Measurements from ENCODE around the gene DCTD. TPM values are rescaled to one million over a fixed set of nuclear protein-coding genes. Genes with fewer than 3 reads are reported as not detected.

DCTD gene
- total and polyA plus RNA-seq, 10 of the 15 experiments (the other 5 are each of a cell fraction or from before 2014, with no cell fraction given), result 37.8 to 137 (median 92.1) TPM

- Histone ChIP-seq H3K27me3 (replicated peaks in 1 of 2; ENCODE audit: control insufficient read depth in 2 of 2, insufficient read depth in 2 of 2, low read length in 1 of 2) (no peaks in the 10 kb centered on the region; a peak in 1 of 4 replicates), H3K9ac (ENCODE audit: control insufficient read depth, insufficient read depth, low read length) (no peak overlapping the region), H3K36me3 (ENCODE audit: control insufficient read depth in 2 of 2, insufficient read depth in 2 of 2, low read length in 1 of 2) (no peaks in the 10 kb centered on the region), H2AFZ (ENCODE audit: control insufficient read depth, low read depth, low read length) (no peak overlapping the region), H3K4me3 (no peak overlapping the region), H4K20me1 (ENCODE audit: control insufficient read depth, insufficient read depth) (no peaks in the 10 kb centered on the region), H3K4me1 (ENCODE audit: control insufficient read depth, insufficient read depth, low read length) (no peaks in the 10 kb centered on the region), H3K9me3 (replicated peaks; ENCODE audit: control insufficient read depth, insufficient read depth, low read length) (no peaks in the 10 kb centered on the region), H3K4me2 (ENCODE audit: control insufficient read depth, insufficient read depth) (no peak overlapping the region), H3K27ac (ENCODE audit: control insufficient read depth, insufficient read depth) (no peak overlapping the region), H3K79me2 (ENCODE audit: control insufficient read depth, insufficient read depth, low read length) (no peaks in the 10 kb centered on the region)
- SMC1A ChIA-PET (ENCODE audit: uncharacterized antibody, unreplicated experiment), result interaction anchor here (1.3 to 1.4 kb wide), 3 partner anchors 8 to 333 kb away, joined by 3 to 5 read pairs (median 4); no protein-coding TSS in a partner anchor
- intact Hi-C loops (cut with micrococcal nuclease; ENCODE audit: unreplicated experiment) (loop anchor here (10.0 kb wide), 2 partner anchors 294 to 1624 kb away; no protein-coding TSS in a partner anchor), in situ Hi-C loops (cut with MboI) (loop anchor here (10.0 kb wide), 1 partner anchor 434 kb away; no protein-coding TSS in a partner anchor)
- ATAC-seq, result no peak
- no peak for FAIRE-seq
- DNase-seq (ENCODE audit: low read depth, low spot score), result no peak
- POLR2A ChIA-PET, result no interaction called here
- CTCF ChIA-PET, result interaction anchor here (0.9 to 7.5 kb wide), 7 partner anchors 9 to 470 kb away, joined by 3 to 85 read pairs (median 5); no protein-coding TSS in a partner anchor
- RAD21 ChIA-PET (ENCODE audit: unreplicated experiment), result no interaction called here
- BruUV-seq (replicated peaks), result no TSS peak
- 40% methylated on average over 3 of the region's 3 CpGs for WGBS (ENCODE audit: insufficient coverage, insufficient replicate concordance, low lambda C conversion rate, missing lambda C conversion rate)
- TF ChIP-seq CREB1 (IDR thresholded peaks at IDR 0.05; ENCODE audit: low read depth) (no peak), MYC (IDR thresholded peaks at IDR 0.05; ENCODE audit: insufficient read depth, insufficient read length, insufficient replicate concordance, low read length, severe bottlenecking) (no peak), KDM1A (IDR thresholded peaks at IDR 0.05; ENCODE audit: borderline replicate concordance) (no peak), CHD4 (IDR thresholded peaks at IDR 0.05) (no peak), CHD1 (IDR thresholded peaks at IDR 0.05; ENCODE audit: low read depth, low read length) (no peak), POU2F2 (IDR thresholded peaks at IDR 0.05; ENCODE audit: borderline replicate concordance, low read depth, low read length) (no peak), CREM (IDR thresholded peaks at IDR 0.05; ENCODE audit: low read depth) (no peak), NFXL1 (IDR thresholded peaks at IDR 0.05; ENCODE audit: borderline replicate concordance) (no peak), ETV6 (conservative IDR thresholded peaks at IDR 0.05 in 1 of 2, IDR thresholded peaks at IDR 0.05 in 1 of 2; ENCODE audit: borderline replicate concordance in 1 of 2, low read depth in 1 of 2) (no peak), BACH1 (IDR thresholded peaks at IDR 0.05; ENCODE audit: borderline replicate concordance) (no peak), SKIL (IDR thresholded peaks at IDR 0.05; ENCODE audit: low read depth, poor library complexity, severe bottlenecking) (no peak), RBBP5 (conservative IDR thresholded peaks at IDR 0.05) (no peak), ZNF687 (IDR thresholded peaks at IDR 0.05) (no peak), CBFB (IDR thresholded peaks at IDR 0.05; ENCODE audit: low read depth) (no peak), IRF5 (IDR thresholded peaks at IDR 0.05; ENCODE audit: borderline replicate concordance) (no peak), SPI1 (IDR thresholded peaks at IDR 0.05; ENCODE audit: borderline replicate concordance, insufficient read depth, low read depth, low read length) (no peak), SUZ12 (IDR thresholded peaks at IDR 0.05; ENCODE audit: unreplicated experiment) (no peak)
Observed at GRCh38 chr4:182929296-182929695, 12.1 kb upstream of the DCTD start.
